ENCODE measurements around the gene CCDC159. TPM values are rescaled to one million over a fixed set of nuclear protein-coding genes. Genes with fewer than 3 reads are reported as not detected.
"Not testable (repeated sequence)": the region's sequence is repeated elsewhere in the genome, so short reads cannot be mapped to it uniquely, and the experiment has no call there.

CCDC159 gene
- total and polyA plus RNA-seq, 2 donors (not counting 1 experiment from before 2014, with no cell fraction given) = 10.1 to 14.4 TPM

GRCh38 chr19:11338569-11339253 is 7.6 kb upstream of the CCDC159 start:
- Histone ChIP-seq H3K79me2 (ENCODE audit: control insufficient read depth, insufficient read depth, low read length) (no peaks in the 10 kb centered on the region), H2AFZ (ENCODE audit: low read length) (no peak overlapping the region), H3K4me3 (replicated peaks in 1 of 4; ENCODE audit: control extremely low read depth in 1 of 4, insufficient read depth in 1 of 4, low read depth in 3 of 4, low read length in 4 of 4) (peak overlapping the region; percentile 43 to 68 (median 52)), H3K36me3 (ENCODE audit: control insufficient read depth, insufficient read depth, low read length) (peaks cover 5% of the 10 kb centered on the region), H4K20me1 (ENCODE audit: control insufficient read depth, extremely low read depth, insufficient read depth, low read length) (no peaks in the 10 kb centered on the region), H3K4me2 (ENCODE audit: extremely low read depth, insufficient read depth, low read length) (peak overlapping the region; percentile 83), H3K9me3 (ENCODE audit: control insufficient read depth, insufficient read depth, low read depth, low read length) (no peaks in the 10 kb centered on the region), H3K4me1 (ENCODE audit: control insufficient read depth, extremely low read depth, insufficient read depth, low read length) (peaks cover 6% of the 10 kb centered on the region), H3K27me3 (ENCODE audit: control insufficient read depth, insufficient read depth, low read length) (no peaks in the 10 kb centered on the region), H3K27ac (ENCODE audit: insufficient read depth, low read length) (no peak overlapping the region), H3K9ac (ENCODE audit: insufficient read depth, low read length) (no peak overlapping the region)
- TF ChIP-seq CTCF (conservative IDR thresholded peaks at IDR 0.05 in 1 of 2, IDR thresholded peaks at IDR 0.05 in 1 of 2; ENCODE audit: low read depth in 1 of 2, low read length in 2 of 2) = no peak
- no peak for TF ChIP-seq EZH2 (IDR thresholded peaks at IDR 0.05; ENCODE audit: low read length, missing control alignments)
- no peak for DNase-seq (ENCODE audit: low read depth in 2 of 2)

- H3K27ac ChIP-seq (ENCODE audit: insufficient read depth, low read length) = no peak within 1 kb of the TSS
- TF ChIP-seq EZH2 (IDR thresholded peaks at IDR 0.05; ENCODE audit: low read length, missing control alignments) = no peak
- no peak for TF ChIP-seq CTCF (conservative IDR thresholded peaks at IDR 0.05 in 1 of 2, IDR thresholded peaks at IDR 0.05 in 1 of 2; ENCODE audit: low read depth in 1 of 2, low read length in 2 of 2)
- H3K9ac ChIP-seq (ENCODE audit: insufficient read depth, low read length) = peak within 1 kb of the TSS; percentile 36
Measured at GRCh38 chr19:11339254-11340098, 6.8 kb upstream of the CCDC159 start, which contains the start of gene RAB3D. RAB3D (minus strand) TSS chr19:11339657; CDS start chr19:11337399, 2,258 bp downstream.

GRCh38 chr19:11340099-11340467 is 6.2 kb upstream of the CCDC159 start:
- Histone ChIP-seq H3K4me1 (ENCODE audit: control insufficient read depth, extremely low read depth, insufficient read depth, low read length) (peaks cover 11% of the 10 kb centered on the region), H2AFZ (ENCODE audit: low read length) (peak overlapping the region; percentile 84), H3K4me2 (ENCODE audit: extremely low read depth, insufficient read depth, low read length) (peak overlapping the region; percentile 86), H3K4me3 (replicated peaks in 1 of 4; ENCODE audit: control extremely low read depth in 1 of 4, insufficient read depth in 1 of 4, low read depth in 3 of 4, low read length in 4 of 4) (peak overlapping the region in 2 of 4 experiments; percentile 36 to 68)
- DNase-seq (ENCODE audit: low read depth in 2 of 2); H3K27ac ChIP-seq (ENCODE audit: insufficient read depth, low read length); H3K79me2 ChIP-seq (ENCODE audit: control insufficient read depth, insufficient read depth, low read length); H3K36me3 ChIP-seq (ENCODE audit: control insufficient read depth, insufficient read depth, low read length); H3K9ac ChIP-seq (ENCODE audit: insufficient read depth, low read length); H3K27me3 ChIP-seq (ENCODE audit: control insufficient read depth, insufficient read depth, low read length); H4K20me1 ChIP-seq (ENCODE audit: control insufficient read depth, extremely low read depth, insufficient read depth, low read length); H3K9me3 ChIP-seq (ENCODE audit: control insufficient read depth, insufficient read depth, low read depth, low read length): not testable (repeated sequence)

More at GRCh38 chr19:11339254-11340098, 6.8 kb upstream of the CCDC159 start, which contains the start of gene RAB3D:
- Histone ChIP-seq H3K4me1 (ENCODE audit: control insufficient read depth, extremely low read depth, insufficient read depth, low read length) (peaks cover 9% of the 10 kb centered on the region), H3K36me3 (ENCODE audit: control insufficient read depth, insufficient read depth, low read length) (peaks cover 5% of the 10 kb centered on the region), H3K9me3 (ENCODE audit: control insufficient read depth, insufficient read depth, low read depth, low read length) (no peaks in the 10 kb centered on the region), H3K79me2 (ENCODE audit: control insufficient read depth, insufficient read depth, low read length) (no peaks in the 10 kb centered on the region), H2AFZ (ENCODE audit: low read length) (peak within 1 kb of the TSS; percentile 84), H3K4me3 (replicated peaks in 1 of 4; ENCODE audit: control extremely low read depth in 1 of 4, insufficient read depth in 1 of 4, low read depth in 3 of 4, low read length in 4 of 4) (peak within 1 kb of the TSS; percentile 48 to 68 (median 56)), H3K4me2 (ENCODE audit: extremely low read depth, insufficient read depth, low read length) (peak within 1 kb of the TSS; percentile 86), H3K27me3 (ENCODE audit: control insufficient read depth, insufficient read depth, low read length) (no peaks in the 10 kb centered on the region), H4K20me1 (ENCODE audit: control insufficient read depth, extremely low read depth, insufficient read depth, low read length) (no peaks in the 10 kb centered on the region)
- DNase-seq (ENCODE audit: low read depth in 2 of 2) = peak; percentile 73 to 90

All from fibroblast of lung (primary cell).